ENCODE data around the gene KIRREL3. TPM values are rescaled to one million over a fixed set of nuclear protein-coding genes. Genes with fewer than 3 reads are reported as not detected.

The KIRREL3 gene
- total and polyA plus RNA-seq, 10 donors = 0.50 to 5.4 (median 2.0) TPM

DNA sequence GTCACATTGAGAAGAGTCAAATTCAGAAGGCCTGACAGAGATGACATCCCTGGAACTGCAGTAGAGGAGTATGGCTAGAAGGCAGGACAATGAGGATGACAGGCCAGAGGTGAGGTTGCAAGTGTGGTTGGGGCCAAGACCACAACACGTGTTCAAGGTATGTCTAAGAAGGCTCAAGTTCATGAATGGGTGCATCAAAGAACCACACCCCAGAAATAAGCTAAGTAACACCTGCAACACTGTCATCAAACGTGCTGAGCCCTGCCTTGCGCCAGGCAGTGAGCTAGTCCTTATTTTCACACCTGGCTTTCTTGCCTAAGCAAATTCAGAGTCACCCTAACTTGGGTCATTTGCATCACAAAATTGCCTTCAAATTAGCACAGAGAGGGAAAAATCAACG is 313.6 kb downstream of the KIRREL3 start:
- WGBS, 5 donors = 61 to 73% (median 69%) methylated on average over 4 of the region's 4 CpGs
- intact Hi-C loops (cut with DNase I; ENCODE audit: low total_unique reads) = no loop called here

DNA sequence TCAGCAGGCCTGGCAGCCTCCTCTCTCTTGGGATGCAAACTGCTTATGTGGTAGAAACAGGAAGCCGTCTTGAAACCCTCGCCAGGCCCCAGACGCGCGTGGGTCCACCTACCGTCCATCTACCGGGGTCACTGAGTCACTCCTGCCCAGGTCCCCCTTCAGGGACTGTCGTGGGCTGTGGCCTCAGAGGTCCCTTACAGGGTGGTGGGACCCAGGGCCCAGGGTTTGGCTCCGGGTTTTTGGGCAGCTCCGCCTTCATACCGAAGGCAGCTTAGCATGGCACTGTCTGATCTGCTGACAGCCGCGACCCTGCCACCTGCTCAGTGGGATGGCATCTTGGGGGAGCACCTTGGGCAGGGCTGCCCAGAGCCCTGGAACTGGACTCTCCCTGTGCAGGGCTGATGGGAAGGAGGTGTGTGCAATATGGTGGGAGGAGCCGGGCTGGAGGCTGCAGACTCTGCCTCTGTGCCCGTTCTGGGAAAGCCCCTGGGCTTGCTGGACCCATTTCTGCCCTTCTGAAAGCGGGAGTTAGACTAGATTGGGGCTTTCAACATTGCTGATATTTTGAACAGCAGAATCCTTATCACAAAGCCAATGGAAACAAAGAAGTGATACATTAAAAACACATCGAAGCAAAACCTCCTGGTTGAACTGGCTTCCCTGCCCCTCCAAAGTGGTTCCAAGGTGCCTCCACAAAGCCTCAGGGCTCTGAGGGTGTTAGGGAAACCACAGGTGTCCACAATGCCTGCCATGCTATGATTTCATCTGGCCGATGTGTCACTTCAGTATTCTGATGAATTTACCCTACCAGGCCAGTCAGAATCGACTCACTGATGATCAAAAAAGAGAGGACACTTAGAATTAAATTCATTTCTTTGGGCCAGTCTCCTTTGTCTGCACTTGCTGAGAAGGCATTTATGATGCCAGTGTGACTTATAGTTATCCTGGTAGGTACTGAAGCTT is 316.5 kb downstream of the KIRREL3 start:
- H3K27me3 ChIP-seq (replicated peaks in 1 of 7) = peaks cover 0 to 12% (median 0%) of the 10 kb centered on the region in 7 donors
- no peak for DNase-seq
- no peaks in the 10 kb centered on the region for H3K4me1 ChIP-seq
- no peak overlapping the region for H3K4me3 ChIP-seq
- no peaks in the 10 kb centered on the region for H3K36me3 ChIP-seq
- H3K27ac ChIP-seq = no peak overlapping the region
- H3K9me3 ChIP-seq = no peaks in the 10 kb centered on the region
- WGBS, 5 donors = 81 to 85% (median 82%) methylated on average over 16 to 19 of the region's 19 CpGs
- intact Hi-C loops (cut with DNase I; ENCODE audit: low total_unique reads) = no loop called here
- TF ChIP-seq, protein P1, sequence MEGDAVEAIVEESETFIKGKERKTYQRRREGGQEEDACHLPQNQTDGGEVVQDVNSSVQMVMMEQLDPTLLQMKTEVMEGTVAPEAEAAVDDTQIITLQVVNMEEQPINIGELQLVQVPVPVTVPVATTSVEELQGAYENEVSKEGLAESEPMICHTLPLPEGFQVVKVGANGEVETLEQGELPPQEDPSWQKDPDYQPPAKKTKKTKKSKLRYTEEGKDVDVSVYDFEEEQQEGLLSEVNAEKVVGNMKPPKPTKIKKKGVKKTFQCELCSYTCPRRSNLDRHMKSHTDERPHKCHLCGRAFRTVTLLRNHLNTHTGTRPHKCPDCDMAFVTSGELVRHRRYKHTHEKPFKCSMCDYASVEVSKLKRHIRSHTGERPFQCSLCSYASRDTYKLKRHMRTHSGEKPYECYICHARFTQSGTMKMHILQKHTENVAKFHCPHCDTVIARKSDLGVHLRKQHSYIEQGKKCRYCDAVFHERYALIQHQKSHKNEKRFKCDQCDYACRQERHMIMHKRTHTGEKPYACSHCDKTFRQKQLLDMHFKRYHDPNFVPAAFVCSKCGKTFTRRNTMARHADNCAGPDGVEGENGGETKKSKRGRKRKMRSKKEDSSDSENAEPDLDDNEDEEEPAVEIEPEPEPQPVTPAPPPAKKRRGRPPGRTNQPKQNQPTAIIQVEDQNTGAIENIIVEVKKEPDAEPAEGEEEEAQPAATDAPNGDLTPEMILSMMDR (IDR thresholded peaks at IDR 0.05 in 8 of 11, conservative IDR thresholded peaks at IDR 0.05 in 3 of 11) = no peak
- TF ChIP-seq POLR2AphosphoS5 (IDR thresholded peaks at IDR 0.05) (no peak), POLR2A (IDR thresholded peaks at IDR 0.05) (no peak)

More for the DNA sequence above, 313.6 kb downstream of the KIRREL3 start:
- TF ChIP-seq POLR2AphosphoS5 (IDR thresholded peaks at IDR 0.05) = no peak
- TF ChIP-seq POLR2A (IDR thresholded peaks at IDR 0.05) = no peak
- no peaks in the 10 kb centered on the region for H3K4me1 ChIP-seq
- peaks cover 0 to 5% (median 0%) of the 10 kb centered on the region in 7 donors for H3K27me3 ChIP-seq (replicated peaks in 1 of 7)
- no peaks in the 10 kb centered on the region for H3K36me3 ChIP-seq
- H3K27ac ChIP-seq = no peak overlapping the region
- no peak for DNase-seq
- no peaks in the 10 kb centered on the region for H3K9me3 ChIP-seq
- H3K4me3 ChIP-seq = no peak overlapping the region

DNA sequence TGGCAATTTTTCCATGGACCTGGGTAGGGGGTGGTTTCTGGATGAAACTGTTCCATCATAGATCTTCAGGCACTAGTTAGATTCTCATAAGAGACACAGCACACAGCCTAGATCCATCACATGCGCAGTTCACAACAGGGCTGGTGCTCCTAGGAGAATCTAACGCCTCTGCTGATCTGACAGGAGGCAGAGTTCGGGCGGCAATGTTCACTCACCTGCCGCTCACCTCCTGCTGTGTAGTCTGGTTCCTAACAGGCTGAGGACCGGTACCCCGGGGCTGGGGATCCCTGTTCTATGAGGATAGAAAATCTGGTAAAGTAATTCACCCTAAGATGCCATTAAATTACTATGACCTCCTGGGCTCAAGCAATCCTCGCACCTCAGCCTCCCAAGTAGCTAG is 318.0 kb downstream of the KIRREL3 start:
- Histone ChIP-seq H3K27me3 (replicated peaks in 1 of 7) (peaks cover 0 to 12% (median 0%) of the 10 kb centered on the region in 7 donors), H3K36me3 (no peaks in the 10 kb centered on the region), H3K9me3 (no peaks in the 10 kb centered on the region), H3K27ac (no peak overlapping the region), H3K4me3 (no peak overlapping the region), H3K4me1 (no peaks in the 10 kb centered on the region)
- DNase-seq = no peak
- intact Hi-C loops (cut with DNase I; ENCODE audit: low total_unique reads) = no loop called here
- 88 to 95% (median 90%) methylated on average over 8 of the region's 8 CpGs for WGBS, 5 donors
- TF ChIP-seq POLR2A (IDR thresholded peaks at IDR 0.05) (no peak), POLR2AphosphoS5 (IDR thresholded peaks at IDR 0.05) (no peak)
- TF ChIP-seq, protein P1 (IDR thresholded peaks at IDR 0.05 in 8 of 11, conservative IDR thresholded peaks at IDR 0.05 in 3 of 11) = no peak

DNA sequence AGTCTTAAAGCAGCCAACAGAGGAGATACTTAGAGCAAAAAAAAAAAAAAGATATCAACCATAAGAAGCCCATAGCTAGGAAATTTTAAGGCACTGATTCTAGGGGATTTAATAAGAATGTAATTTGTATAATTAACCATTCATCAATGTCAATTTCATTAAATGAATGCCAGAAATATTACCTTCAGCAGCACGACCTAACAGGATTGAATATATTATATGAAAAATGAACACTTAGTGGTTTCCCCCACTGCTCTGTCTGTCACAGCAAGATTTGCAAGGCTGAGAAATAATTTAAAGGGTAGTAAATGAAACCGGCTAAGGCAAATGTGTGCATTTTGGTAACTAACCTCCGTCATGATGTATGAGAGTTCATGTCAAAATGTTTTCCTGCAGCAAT is 319.9 kb downstream of the KIRREL3 start:
- TF ChIP-seq POLR2A (IDR thresholded peaks at IDR 0.05) (no peak), POLR2AphosphoS5 (IDR thresholded peaks at IDR 0.05) (no peak)
- TF ChIP-seq, protein P1 (IDR thresholded peaks at IDR 0.05 in 8 of 11, conservative IDR thresholded peaks at IDR 0.05 in 3 of 11) = no peak
- H3K4me1 ChIP-seq = no peaks in the 10 kb centered on the region
- peaks cover 0 to 7% (median 0%) of the 10 kb centered on the region in 7 donors for H3K27me3 ChIP-seq (replicated peaks in 1 of 7)
- no peak for DNase-seq
- H3K4me3 ChIP-seq = no peak overlapping the region
- intact Hi-C loops (cut with DNase I; ENCODE audit: low total_unique reads) = no loop called here
- WGBS, 5 donors = 45 to 57% (median 51%) methylated on average over 3 of the region's 3 CpGs
- H3K9me3 ChIP-seq = no peaks in the 10 kb centered on the region
- no peak overlapping the region for H3K27ac ChIP-seq
- no peaks in the 10 kb centered on the region for H3K36me3 ChIP-seq
